ENCODE data around the gene DAZAP1. TPM values are rescaled to one million over a fixed set of nuclear protein-coding genes. Genes with fewer than 3 reads are reported as not detected.

Gene DAZAP1
- total RNA-seq, 1 donor from 2014 or later: 70.3 TPM

Other genes starting within 250 kb of the DAZAP1 start
- 14.8 and 29.0 TPM in 2 replicates for gene SBNO2, start 233.3 kb upstream of the DAZAP1 start, total RNA-seq
- 67.6 and 69.3 TPM in 2 replicates for gene STK11, start 201.8 kb upstream of the DAZAP1 start, total RNA-seq
- 0.64 and 1.9 TPM in 2 replicates for gene CBARP, start 169.6 kb upstream of the DAZAP1 start, total RNA-seq
- gene ATP5F1D, start 165.8 kb upstream of the DAZAP1 start, total RNA-seq: 16.8 and 23.6 TPM in 2 replicates
- gene MIDN, start 159.0 kb upstream of the DAZAP1 start, total RNA-seq: 4.9 and 7.0 TPM in 2 replicates
- gene CIRBP, start 138.3 kb upstream of the DAZAP1 start, total RNA-seq: 118 and 189 TPM in 2 replicates
- gene FAM174C, start 132.1 kb upstream of the DAZAP1 start, total RNA-seq: 16.4 and 19.7 TPM in 2 replicates
- 0.13 and 0.25 TPM in 2 replicates for gene EFNA2, start 121.7 kb upstream of the DAZAP1 start, total RNA-seq
- gene NDUFS7, start 23.7 kb upstream of the DAZAP1 start, total RNA-seq: 67.7 and 92.3 TPM in 2 replicates
- gene GAMT, start 6.0 kb upstream of the DAZAP1 start, total RNA-seq: 9.1 and 10.2 TPM in 2 replicates
- gene RPS15, start 30.8 kb downstream of the DAZAP1 start, total RNA-seq: 352 and 534 TPM in 2 replicates
- gene APC2, start 42.5 kb downstream of the DAZAP1 start, total RNA-seq: under 0.01 TPM in 2 replicates
- gene C19orf25, start 71.6 kb downstream of the DAZAP1 start, total RNA-seq: 15.4 and 24.4 TPM in 2 replicates
- gene PCSK4, start 82.8 kb downstream of the DAZAP1 start, total RNA-seq: 0.26 and 1.0 TPM in 2 replicates
- gene REEP6, start 83.6 kb downstream of the DAZAP1 start, total RNA-seq: 0.26 and 0.51 TPM in 2 replicates
- gene ADAMTSL5, start 105.4 kb downstream of the DAZAP1 start, total RNA-seq: not detected in 2 replicates
- not detected in 2 replicates for gene PLK5, start 116.5 kb downstream of the DAZAP1 start, total RNA-seq
- 43.1 and 69.7 TPM in 2 replicates for gene MEX3D, start 160.7 kb downstream of the DAZAP1 start, total RNA-seq
- gene MBD3, start 185.3 kb downstream of the DAZAP1 start, total RNA-seq: 75.7 and 105 TPM in 2 replicates
- gene UQCR11, start 197.9 kb downstream of the DAZAP1 start, total RNA-seq: 82.4 and 109 TPM in 2 replicates
- 56.0 and 79.3 TPM in 2 replicates for gene TCF3, start 245.0 kb downstream of the DAZAP1 start, total RNA-seq

All from dermis microvascular lymphatic vessel endothelial cell (primary cell).